ENCODE data around the gene LCN10.
"Not testable (repeated sequence)": the region's sequence is repeated elsewhere in the genome, so short reads cannot be mapped to it uniquely, and the experiment has no call there.

The LCN10 gene

GRCh38 chr9:136771907-136772415, 29.2 kb upstream of the LCN10 start:
- no peak for DNase-seq (ENCODE audit: low spot score)

GRCh38 chr9:136769710-136770191, 27.0 kb upstream of the LCN10 start:
- DNase-seq (ENCODE audit: low spot score), result no peak

- not testable (repeated sequence) for DNase-seq (ENCODE audit: low spot score)
Measured at GRCh38 chr9:136766410-136767120, 23.8 kb upstream of the LCN10 start.

GRCh38 chr9:136765745-136766409, 23.1 kb upstream of the LCN10 start:
- DNase-seq (ENCODE audit: low spot score), result not testable (repeated sequence)

GRCh38 chr9:136765041-136765440, 22.3 kb upstream of the LCN10 start:
- DNase-seq (ENCODE audit: low spot score), result no peak

GRCh38 chr9:136764301-136764891, 21.7 kb upstream of the LCN10 start, which contains the start of gene LCN15:
TSS of gene LCN15 (minus strand) at chr9:136764518. CDS start at chr9:136764488, 30 bp downstream.
- DNase-seq (ENCODE audit: low spot score), result no peak

GRCh38 chr9:136763649-136764035, 20.9 kb upstream of the LCN10 start:
- no peak for DNase-seq (ENCODE audit: low spot score)

- DNase-seq (ENCODE audit: low spot score), result no peak
Measured at GRCh38 chr9:136762915-136763648, 20.3 kb upstream of the LCN10 start.

- DNase-seq (ENCODE audit: low spot score), result no peak
Measured at GRCh38 chr9:136762221-136762691, 19.5 kb upstream of the LCN10 start.

GRCh38 chr9:136761545-136761981, 18.8 kb upstream of the LCN10 start:
- no peak for DNase-seq (ENCODE audit: low spot score)

- not testable (repeated sequence) for DNase-seq (ENCODE audit: low spot score)
Measured at GRCh38 chr9:136760834-136761544, 18.2 kb upstream of the LCN10 start.

- no peak for DNase-seq (ENCODE audit: low spot score)
Measured at GRCh38 chr9:136760424-136760823, 17.7 kb upstream of the LCN10 start.

GRCh38 chr9:136759436-136760325, 16.9 kb upstream of the LCN10 start:
- DNase-seq (ENCODE audit: low spot score), result no peak

GRCh38 chr9:136759001-136759400, 16.3 kb upstream of the LCN10 start:
- no peak for DNase-seq (ENCODE audit: low spot score)

- DNase-seq (ENCODE audit: low spot score), result no peak
Measured at GRCh38 chr9:136757751-136758140, 15.0 kb upstream of the LCN10 start.

- no peak for DNase-seq (ENCODE audit: low spot score)
Measured at GRCh38 chr9:136757328-136757727, 14.6 kb upstream of the LCN10 start.

- DNase-seq (ENCODE audit: low spot score), result no peak
Measured at GRCh38 chr9:136756836-136757235, 14.1 kb upstream of the LCN10 start.

GRCh38 chr9:136756134-136756438, 13.3 kb upstream of the LCN10 start:
- no peak for DNase-seq (ENCODE audit: low spot score)

GRCh38 chr9:136755302-136756133, 12.8 kb upstream of the LCN10 start:
- not testable (repeated sequence) for DNase-seq (ENCODE audit: low spot score)
